ENCODE measurements around the gene SPX. TPM values are rescaled to one million over a fixed set of nuclear protein-coding genes. Genes with fewer than 3 reads are reported as not detected.

Gene SPX
- total and polyA plus RNA-seq, 9 donors = 0.16 to 1.1 (median 0.23) TPM; not detected in 3

DNA sequence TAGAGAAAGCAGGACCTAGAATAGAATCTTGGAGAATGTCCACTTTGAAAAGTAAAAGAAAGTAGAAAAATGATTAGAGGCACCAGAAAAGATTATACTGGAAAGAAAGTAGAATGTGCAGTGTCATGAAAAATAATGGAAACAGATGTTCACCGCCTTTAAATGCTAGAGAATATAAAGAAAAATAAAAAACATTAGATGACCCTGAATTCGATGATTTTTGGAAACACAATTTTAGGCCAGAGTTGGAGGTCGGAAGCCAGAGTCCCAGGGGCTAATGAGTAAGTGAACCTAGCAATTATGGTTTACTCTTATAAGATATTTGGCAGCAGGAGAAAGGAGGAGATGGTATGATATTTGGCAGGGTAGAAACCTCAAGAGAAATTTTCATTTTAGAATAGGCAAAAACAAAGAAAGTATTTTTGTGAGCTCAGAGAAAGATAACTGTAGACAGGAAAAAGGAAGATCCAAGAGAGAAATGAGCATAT, 40.9 kb downstream of the SPX start:
- no peak for DNase-seq
- TF ChIP-seq POLR2A (IDR thresholded peaks at IDR 0.05) = no peak
- TF ChIP-seq CTCF (IDR thresholded peaks at IDR 0.05) = no peak
- TF ChIP-seq EP300 (IDR thresholded peaks at IDR 0.05) = no peak
- 9 to 43% (median 10%) methylated on average over 3 of the region's 3 CpGs for WGBS, 3 donors
- H3K27ac ChIP-seq = no peak overlapping the region
- H3K27me3 ChIP-seq = no peaks in the 10 kb centered on the region
- H3K4me3 ChIP-seq = no peak overlapping the region
- intact Hi-C loops (cut with DNase I) = no loop called here
- no peaks in the 10 kb centered on the region for H3K9me3 ChIP-seq
- no peaks in the 10 kb centered on the region for H3K4me1 ChIP-seq (ENCODE audit: insufficient read depth)
- H3K36me3 ChIP-seq = no peaks in the 10 kb centered on the region

GRCh38 chr12:21568115-21568514, 42.0 kb downstream of the SPX start:
- no peaks in the 10 kb centered on the region for H3K36me3 ChIP-seq
- H3K9me3 ChIP-seq = no peaks in the 10 kb centered on the region
- H3K27ac ChIP-seq = no peak overlapping the region
- no peak overlapping the region for H3K4me3 ChIP-seq
- H3K27me3 ChIP-seq = no peaks in the 10 kb centered on the region
- H3K4me1 ChIP-seq (ENCODE audit: insufficient read depth) = no peaks in the 10 kb centered on the region
- no peak for TF ChIP-seq CTCF (IDR thresholded peaks at IDR 0.05)
- TF ChIP-seq POLR2A (IDR thresholded peaks at IDR 0.05) = no peak
- no peak for TF ChIP-seq EP300 (IDR thresholded peaks at IDR 0.05)
- intact Hi-C loops (cut with DNase I) = no loop called here
- 83 to 90% (median 87%) methylated on average over 4 of the region's 4 CpGs for WGBS, 3 donors
- no peak for DNase-seq

- Histone ChIP-seq H3K36me3 (no peaks in the 10 kb centered on the region), H3K27ac (no peak overlapping the region), H3K9me3 (no peaks in the 10 kb centered on the region), H3K27me3 (no peaks in the 10 kb centered on the region), H3K4me1 (ENCODE audit: insufficient read depth) (no peaks in the 10 kb centered on the region), H3K4me3 (no peak overlapping the region)
- no peak for TF ChIP-seq EP300 (IDR thresholded peaks at IDR 0.05)
- no peak for TF ChIP-seq CTCF (IDR thresholded peaks at IDR 0.05)
- TF ChIP-seq POLR2A (IDR thresholded peaks at IDR 0.05) = no peak
- intact Hi-C loops (cut with DNase I) = no loop called here
- DNase-seq = no peak
- WGBS, 3 donors = 76 to 81% (median 79%) methylated on average over 5 of the region's 5 CpGs
These were observed 45.0 kb downstream of the SPX start for GRCh38 chr12:21571046-21571445.

DNA sequence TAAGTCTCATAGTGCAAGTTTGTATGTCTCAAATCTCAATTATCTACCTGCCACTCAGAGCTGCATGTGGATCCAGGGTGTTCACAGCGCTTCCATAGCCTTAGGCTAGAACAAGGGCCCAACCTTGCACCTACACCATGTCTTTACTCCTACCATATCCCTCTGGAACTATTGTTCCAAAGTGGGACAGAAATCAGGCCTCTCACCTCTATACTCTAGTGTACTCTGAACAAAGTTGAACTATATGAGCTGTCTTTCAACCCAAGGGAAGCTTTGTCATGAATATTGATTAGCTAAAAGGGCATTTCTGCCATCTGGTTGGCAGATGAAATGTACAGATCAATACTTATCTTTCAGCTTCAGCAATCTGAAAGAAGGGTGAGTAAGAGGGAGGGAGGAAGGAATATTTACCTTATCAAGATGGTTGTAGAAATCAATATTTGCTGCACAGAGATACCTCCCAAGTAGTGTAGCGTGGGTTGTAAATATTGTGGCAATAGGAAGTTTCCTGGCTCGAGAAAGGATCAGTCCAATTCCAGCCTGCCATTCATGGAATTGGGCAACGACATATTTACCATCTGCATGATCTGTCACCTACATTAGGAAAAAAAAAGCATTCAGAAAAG, 47.8 kb downstream of the SPX start:
- no peaks in the 10 kb centered on the region for H3K4me1 ChIP-seq (ENCODE audit: insufficient read depth)
- TF ChIP-seq CTCF (IDR thresholded peaks at IDR 0.05) (no peak), POLR2A (IDR thresholded peaks at IDR 0.05) (no peak), EP300 (IDR thresholded peaks at IDR 0.05) (no peak)
- H3K9me3 ChIP-seq = no peaks in the 10 kb centered on the region
- H3K4me3 ChIP-seq = no peak overlapping the region
- no peak overlapping the region for H3K27ac ChIP-seq
- intact Hi-C loops (cut with DNase I) = no loop called here
- H3K27me3 ChIP-seq = no peaks in the 10 kb centered on the region
- 89 to 94% (median 90%) methylated on average over 4 of the region's 4 CpGs for WGBS, 3 donors
- no peaks in the 10 kb centered on the region for H3K36me3 ChIP-seq
- DNase-seq = no peak

Measured in ovary (tissue), 9 donors.